Heart right ventricle (tissue), 16 donors: Measurements from ENCODE around the gene MTA1. TPM values are rescaled to one million over a fixed set of nuclear protein-coding genes. Genes with fewer than 3 reads are reported as not detected.

Source experiments
- ATAC-seq, 8 donors: fragments of 200-7000 bp; cut with Tn5 transposase; one replicate each; pipeline ENCODE4 v1.9.1; 2020; ENCODE audit warnings: mild to moderate bottlenecking in 8 of 8, moderate library complexity in 8 of 8, moderate number of reproducible peaks in 1 of 8
- DNase-seq, 2 donors: peaks; one replicate each; pipeline ENCODE4 v3.0.0-alpha.2; 2020
- H3K27ac ChIP-seq, 10 donors: fragments of 200-600 bp; sonication (generic) in 2 of 10; one replicate each; pipeline versions ENCODE4 v1.5.0 to v1.8.0; 2020 to 2022; ENCODE audit warnings: mild to moderate bottlenecking in 3 of 10
- H3K27me3 ChIP-seq, 7 donors: fragments of 200-600 bp; one replicate each; pipeline ENCODE4 v1.8.0; 2021 to 2022; ENCODE audit warnings: mild to moderate bottlenecking in 2 of 7
- H3K36me3 ChIP-seq, 9 donors: fragments of 200-600 bp; sonication (generic) in 1 of 9; one replicate each; pipeline versions ENCODE4 v1.5.0 to v1.8.0; 2020 to 2022; ENCODE audit warnings: mild to moderate bottlenecking in 2 of 9
- H3K4me1 ChIP-seq, 9 donors: fragments of 200-600 bp; sonication (generic) in 1 of 9; one replicate each; pipeline versions ENCODE4 v1.5.0 to v1.8.0; 2020 to 2022; ENCODE audit warnings: mild to moderate bottlenecking in 4 of 9
- H3K4me3 ChIP-seq, 10 donors: fragments of 200-600 bp; sonication (generic) in 2 of 10; one replicate each; pipeline versions ENCODE4 v1.5.0 to v1.8.0; 2020 to 2022; ENCODE audit warnings: mild to moderate bottlenecking in 7 of 10, moderate library complexity in 2 of 10
- H3K9me3 ChIP-seq, 11 donors: fragments of 200-600 bp in 10 of 11; sonication (generic) in 2 of 11; one replicate each; pipeline versions ENCODE4 v1.5.0 to v1.8.0; 2013 to 2022; ENCODE audit warnings: mild to moderate bottlenecking in 2 of 11, control low read depth in 1 of 11, moderate library complexity in 1 of 11
- CTCF ChIP-seq, 9 donors: fragments of 200-600 bp; sonication (generic) in 2 of 9; IDR thresholded peaks; one replicate each; pipeline versions ENCODE4 v1.5.0 to v1.8.0; 2021 to 2022; ENCODE audit warnings: antibody characterized with exemption in 9 of 9, mild to moderate bottlenecking in 5 of 9, moderate library complexity in 1 of 9
- WGBS, 2 donors: extraction: QIAGEN DNeasy Blood & Tissue Kit; methylation state at CpG; one replicate each; pipeline ENCODE4 v1.1.7; 2013; ENCODE audit warnings: inconsistent platforms in 1 of 2; 5-methylcytosine and 5-hydroxymethylcytosine counted together
- intact Hi-C, 10 donors: fragments of 100-400 bp; cut with DNase I; formaldehyde crosslinking; loops; one replicate each; pipeline versions ENCODE4 v1.11.1 to v1.14.2; 2022
- polyA plus RNA-seq, 2 donors: library from polyadenylated mRNA; stranded (reverse); fragments of 200-250 nt; gene quantifications; one replicate each; pipeline ENCODE4 v1.2.3, GENCODE V29; 2013
- total RNA-seq, 10 donors: library from RNA; stranded (reverse); fragmentation: NEBNext Ultra II Directional in 3 of 10; extraction: Animal tissue kit (Norgen Biotek cat#: 25700) in 3 of 10; gene quantifications; one replicate each; pipeline versions ENCODE4 v1.2.1 to v1.2.4, GENCODE V29; 2021 to 2023
- donor health status: Arrhythmogenic right ventricular cardiomyopathy.
- donor health status: ischemic (EF 13 %, LVEDD 7.1; RV severe dilation, severe dysfunction).
- donor health status: healthy with polysubstance abuse.
- donor health status: DM: no; HTN: yes; CAD: no.
- donor health status: DM: no; HTN: no; CAD: no.
- donor health status: ischemic (EF 25% LVEDD 6.9; RV normal size, moderate dysfunction).
- donor health status: ischemic (EF 25% LVEDD 5.7; RV mildly dilated, moderate dysfunction).
- donor health status: healthy.
- donor health status: DM: yes; HTN: yes; CAD: no.
- donor health status: Ischemic cardiomyopathy.
- donor health status: ischemic (EF 35%, LVEDD 5.7; RV mildly dilated, moderate dysfunction).
- donor health status: nonischemic (EF 11% LVEDD 7.7; RV severe dilation, severe dysfunction).
- donor health status: DM: yes; HTN: yes; CAD: no.
- donor health status: PGD.
- donor health status: ischemic (EF 29% LVEDD 5.4; RV normal size, mild dysfunction).
- donor health status: nonischemic (EF 23%, LVEDD 6.1; RV moderate dilation, normal function).

MTA1 gene
- total and polyA plus RNA-seq, 12 donors: 94.4 to 250 (median 133) TPM

- Histone ChIP-seq H3K27me3 (no peaks in the 10 kb centered on the region), H3K4me1 (peaks cover 11 to 45% (median 24%) of the 10 kb centered on the region in 9 donors), H3K9me3 (peaks cover 0 to 15% (median 0%) of the 10 kb centered on the region in 11 donors), H3K36me3 (peaks cover 0 to 25% (median 5%) of the 10 kb centered on the region in 9 donors), H3K4me3 (peak overlapping the region; percentile 58 to 94 (median 84)), H3K27ac (peak overlapping the region; percentile 85 to 98 (median 96))
- peak; percentile 39 to 71 (median 50) for ATAC-seq
- intact Hi-C loops: loop anchor here in 2 of 10 donors (5.0 to 10.0 kb wide), 2 partner anchors 83 to 86 kb away; partner anchors contain the start of gene CRIP1 (in 1 of the 2)
- peak in 1 of 9 donors; percentile 30 for TF ChIP-seq CTCF (IDR thresholded peaks at IDR 0.05)
- DNase-seq: no peak
- 22 to 25% methylated on average over 41 of the region's 41 CpGs for WGBS, 2 donors
Observed at GRCh38 chr14:105398726-105399465, 20.7 kb upstream of the MTA1 start.

GRCh38 chr14:105399466-105399775 lies 20.2 kb upstream of the MTA1 start:
- peak in 1 of 2 donors; percentile 27 for DNase-seq
- Histone ChIP-seq H3K36me3 (peaks cover 0 to 23% (median 5%) of the 10 kb centered on the region in 9 donors), H3K4me3 (peak overlapping the region; percentile 58 to 94 (median 84)), H3K9me3 (peaks cover 0 to 21% (median 0%) of the 10 kb centered on the region in 11 donors), H3K27me3 (no peaks in the 10 kb centered on the region), H3K4me1 (peaks cover 11 to 40% (median 24%) of the 10 kb centered on the region in 9 donors), H3K27ac (peak overlapping the region in 9 of 10 donors; percentile 85 to 98 (median 96))
- TF ChIP-seq CTCF (IDR thresholded peaks at IDR 0.05): peak in 1 of 9 donors; percentile 12
- WGBS, 2 donors: 43 to 60% methylated on average over 8 of the region's 8 CpGs
- intact Hi-C loops: loop anchor here in 2 of 10 donors (5.0 to 10.0 kb wide), 2 partner anchors 83 to 85 kb away; partner anchors contain the start of gene CRIP1 (in 1 of the 2)
- peak; percentile 7 to 58 (median 35) for ATAC-seq

- no peak for TF ChIP-seq CTCF (IDR thresholded peaks at IDR 0.05)
- ATAC-seq (no peak), DNase-seq (no peak)
- H3K27me3 ChIP-seq: no peaks in the 10 kb centered on the region
- peaks cover 11 to 36% (median 24%) of the 10 kb centered on the region in 9 donors for H3K4me1 ChIP-seq
- peak overlapping the region in 6 of 10 donors; percentile 89 to 98 (median 96) for H3K27ac ChIP-seq
- H3K4me3 ChIP-seq: peak overlapping the region in 4 of 10 donors; percentile 66 to 88 (median 86)
- 85% methylated on average over 9 of the region's 9 CpGs for WGBS, 2 donors
- H3K36me3 ChIP-seq: peaks cover 0 to 19% (median 5%) of the 10 kb centered on the region in 9 donors
- intact Hi-C loops: no loop called here
- H3K9me3 ChIP-seq: peaks cover 0 to 25% (median 0%) of the 10 kb centered on the region in 11 donors
Observed at GRCh38 chr14:105400016-105400415, 19.6 kb upstream of the MTA1 start.

- Histone ChIP-seq H3K9me3 (peaks cover 0 to 28% (median 0%) of the 10 kb centered on the region in 11 donors), H3K27me3 (no peaks in the 10 kb centered on the region), H3K36me3 (peaks cover 0 to 19% (median 5%) of the 10 kb centered on the region in 9 donors), H3K27ac (no peak overlapping the region), H3K4me3 (no peak overlapping the region), H3K4me1 (peaks cover 11 to 30% (median 24%) of the 10 kb centered on the region in 9 donors)
- 97 to 98% methylated on average over 9 of the region's 9 CpGs for WGBS, 2 donors
- TF ChIP-seq CTCF (IDR thresholded peaks at IDR 0.05): no peak
- ATAC-seq: no peak
- DNase-seq: no peak
- intact Hi-C loops: no loop called here
Observed at GRCh38 chr14:105401699-105402098, 17.9 kb upstream of the MTA1 start.
